Common myeloid progenitor, CD34-positive (primary cell): Measurements from ENCODE around the gene FLAD1.

Source experiments
- CTCF ChIA-PET: fragments of 350-600 bp; sonication (Branson Sonifier 250); formaldehyde crosslinking; loops from one replicate; lab custom pipeline; 2021; ENCODE audit warnings: antibody characterized with exemption; lab: Charles Lee
- POLR2A ChIA-PET: fragments of 350-600 bp; sonication (Branson Sonifier 250); formaldehyde crosslinking; loops from one replicate; lab custom pipeline; 2021; ENCODE audit warnings: antibody characterized with exemption; lab: Charles Lee
- DNase-seq, 3 donors: peaks; one replicate each; pipeline versions ENCODE4 v3.0.0 to v3.0.0-alpha.2; 2013
- H3K27ac ChIP-seq, 2 experiments: 1 replicate in 1 of 2; 2 replicates in 1 of 2; pipeline ENCODE4 v1.7.0; 2013; ENCODE audit warnings: inconsistent platforms in 2 of 2, low read length in 2 of 2, mild to moderate bottlenecking in 2 of 2, low read depth in 1 of 2, moderate library complexity in 1 of 2; ENCODE audit not compliant: severe bottlenecking in 2 of 2, insufficient read depth in 1 of 2, poor library complexity in 1 of 2
- H3K27me3 ChIP-seq, 5 experiments: replicated peaks in 2 of 5; 1 replicate in 3 of 5; 2 replicates in 2 of 5; pipeline versions ENCODE4 v1.6.1 to v1.7.0; 2013; ENCODE audit warnings: low read length in 4 of 5, mild to moderate bottlenecking in 2 of 5, moderate library complexity in 2 of 5, inconsistent platforms in 1 of 5; ENCODE audit not compliant: insufficient read depth in 5 of 5, control insufficient read depth in 4 of 5
- H3K36me3 ChIP-seq, 4 experiments: 1 replicate in 2 of 4; 2 replicates in 2 of 4; pipeline versions ENCODE4 v1.6.1 to v1.7.0; 2013; ENCODE audit warnings: low read length in 3 of 4, control low read depth in 1 of 4, mild to moderate bottlenecking in 1 of 4; ENCODE audit not compliant: control insufficient read depth in 4 of 4, insufficient read depth in 4 of 4
- H3K4me1 ChIP-seq, 4 experiments: 1 replicate in 3 of 4; 2 replicates in 1 of 4; pipeline versions ENCODE4 v1.6.1 to v1.7.1; 2013; ENCODE audit warnings: low read length in 3 of 4, mild to moderate bottlenecking in 3 of 4, control low read depth in 1 of 4, inconsistent platforms in 1 of 4, moderate library complexity in 1 of 4; ENCODE audit not compliant: control insufficient read depth in 4 of 4, insufficient read depth in 4 of 4; ENCODE audit errors: control extremely low read depth in 1 of 4
- H3K4me3 ChIP-seq, 7 experiments: 1 replicate in 4 of 7; 2 replicates in 3 of 7; pipeline versions ENCODE4 v1.5.1 to v1.7.0; 2013; ENCODE audit warnings: mild to moderate bottlenecking in 7 of 7, low read length in 6 of 7, moderate library complexity in 6 of 7, inconsistent platforms in 2 of 7, low read depth in 2 of 7, control low read depth in 1 of 7; ENCODE audit not compliant: insufficient read depth in 4 of 7, control insufficient read depth in 1 of 7; ENCODE audit errors: extremely low read depth in 1 of 7
- H3K9me3 ChIP-seq, 5 experiments: 1 replicate in 4 of 5; 2 replicates in 1 of 5; pipeline versions ENCODE4 v1.6.1 to v1.7.1; 2013; ENCODE audit warnings: low read length in 4 of 5, mild to moderate bottlenecking in 2 of 5, inconsistent platforms in 1 of 5, low read depth in 1 of 5, moderate library complexity in 1 of 5; ENCODE audit not compliant: control insufficient read depth in 4 of 5, insufficient read depth in 2 of 5; ENCODE audit errors: control extremely low read depth in 1 of 5
- WGBS: methylation state at CpG from one replicate; pipeline ENCODE4 v1.1.5; 2013; ENCODE audit not compliant: insufficient coverage; 5-methylcytosine and 5-hydroxymethylcytosine counted together

Gene FLAD1

GRCh38 chr1:154967331-154967950 lies 15.7 kb upstream of the FLAD1 start:
- Histone ChIP-seq H3K27ac (peak overlapping the region in 1 of 2 experiments; percentile 11), H3K27me3 (no peaks in the 10 kb centered on the region), H3K4me3 (no peak overlapping the region), H3K36me3 (peaks cover 6 to 54% (median 44%) of the 10 kb centered on the region in 4 experiments), H3K4me1 (peaks cover 4 to 45% (median 38%) of the 10 kb centered on the region in 4 experiments), H3K9me3 (no peaks in the 10 kb centered on the region)
- 95% methylated on average over 5 of the region's 5 CpGs for WGBS
- DNase-seq = no peak
- ChIA-PET CTCF (interaction anchor here (1.3 to 3.7 kb wide), 3 partner anchors 11 to 34 kb away, joined by 3 to 13 read pairs (median 6); partner anchors contain the start of genes PBXIP1 and PMVK), POLR2A (no interaction called here)

GRCh38 chr1:154968731-154969130 lies 14.4 kb upstream of the FLAD1 start:
- H3K4me3 ChIP-seq = no peak overlapping the region
- H3K27me3 ChIP-seq = no peaks in the 10 kb centered on the region
- no peak for DNase-seq
- H3K27ac ChIP-seq = peak overlapping the region in 1 of 2 experiments; percentile 52
- H3K4me1 ChIP-seq = peaks cover 0 to 44% (median 38%) of the 10 kb centered on the region in 4 experiments
- H3K36me3 ChIP-seq = peaks cover 6 to 46% (median 38%) of the 10 kb centered on the region in 4 experiments
- ChIA-PET POLR2A (interaction anchor here (1.8 kb wide), 1 partner anchor 8 kb away, joined by 4 read pairs; no protein-coding TSS in a partner anchor), CTCF (interaction anchor here (1.6 kb wide), 1 partner anchor 76 kb away, joined by 3 read pairs; no protein-coding TSS in a partner anchor)
- WGBS = no CpG with 5 or more reads among the region's 3 CpGs
- no peaks in the 10 kb centered on the region for H3K9me3 ChIP-seq

GRCh38 chr1:154969246-154969645 lies 13.9 kb upstream of the FLAD1 start:
- H3K27ac ChIP-seq = peak overlapping the region in 1 of 2 experiments; percentile 52
- H3K9me3 ChIP-seq = no peaks in the 10 kb centered on the region
- H3K36me3 ChIP-seq = peaks cover 6 to 41% (median 35%) of the 10 kb centered on the region in 4 experiments
- no peaks in the 10 kb centered on the region for H3K27me3 ChIP-seq
- no CpG with 5 or more reads among the region's 5 CpGs for WGBS
- POLR2A ChIA-PET = interaction anchor here (0.6 to 1.8 kb wide), 3 partner anchors 8 to 37 kb away, joined by 3 to 4 read pairs (median 4); partner anchors contain the start of gene PBXIP1
- H3K4me3 ChIP-seq = no peak overlapping the region
- peaks cover 0 to 46% (median 37%) of the 10 kb centered on the region in 4 experiments for H3K4me1 ChIP-seq
- DNase-seq = no peak
- CTCF ChIA-PET = interaction anchor here (1.6 to 20.2 kb wide), 4 partner anchors 8 to 76 kb away, joined by 3 to 320 read pairs (median 12); partner anchors contain the start of genes LENEP, PBXIP1, PYGO2 and ZBTB7B

GRCh38 chr1:154969860-154970452 lies 13.2 kb upstream of the FLAD1 start:
- H3K36me3 ChIP-seq = peaks cover 6 to 36% (median 31%) of the 10 kb centered on the region in 4 experiments
- H3K9me3 ChIP-seq = no peaks in the 10 kb centered on the region
- ChIA-PET POLR2A (interaction anchor here (1.4 to 1.8 kb wide), 2 partner anchors 9 to 14 kb away, joined by 4 read pairs; partner anchors contain the start of gene PBXIP1), CTCF (interaction anchor here (1.0 to 20.2 kb wide), 7 partner anchors 9 to 75 kb away, joined by 3 to 320 read pairs (median 7); partner anchors contain the start of genes LENEP, PBXIP1, PYGO2 and ZBTB7B)
- peaks cover under 1 to 47% (median 39%) of the 10 kb centered on the region in 4 experiments for H3K4me1 ChIP-seq
- peak overlapping the region in 2 of 7 experiments; percentile 48 to 71 for H3K4me3 ChIP-seq
- DNase-seq = no peak
- no peaks in the 10 kb centered on the region for H3K27me3 ChIP-seq
- WGBS = 31% methylated on average over 14 of the region's 22 CpGs
- peak overlapping the region in 1 of 2 experiments; percentile 77 for H3K27ac ChIP-seq

- H3K27ac ChIP-seq = peak within 1 kb of the TSS; percentile 46 to 77
- H3K36me3 ChIP-seq = peaks cover 4 to 29% (median 24%) of the 10 kb centered on the region in 4 experiments
- H3K27me3 ChIP-seq = no peaks in the 10 kb centered on the region
- POLR2A ChIA-PET = interaction anchor here (0.7 to 1.4 kb wide), 3 partner anchors 10 to 15 kb away, joined by 3 to 6 read pairs (median 4); partner anchors contain the start of genes FLAD1, PBXIP1 and PYGO2
- whole genome bisulfite sequencing = 18% methylated on average over 8 of the region's 15 CpGs
- H3K4me3 ChIP-seq = peak within 1 kb of the TSS in 4 of 7 experiments; percentile 33 to 71 (median 54)
- H3K9me3 ChIP-seq = no peaks in the 10 kb centered on the region
- CTCF ChIA-PET = interaction anchor here (1.0 to 20.2 kb wide), 9 partner anchors 10 to 82 kb away, joined by 3 to 320 read pairs (median 7); partner anchors contain the start of genes LENEP, PBXIP1, PYGO2 and ZBTB7B
- peaks cover 6 to 52% (median 45%) of the 10 kb centered on the region in 4 experiments for H3K4me1 ChIP-seq
- peak; percentile 69 to 87 (median 87) for DNase-seq
These were observed 12.4 kb upstream of the FLAD1 start, which contains the start of gene SHC1 for GRCh38 chr1:154970631-154971340. Gene SHC1 (minus strand): TSS chr1:154970747. CDS start chr1:154970526, 221 bp downstream.

- Histone ChIP-seq H3K27me3 (no peaks in the 10 kb centered on the region), H3K9me3 (no peaks in the 10 kb centered on the region), H3K4me3 (peak overlapping the region in 2 of 7 experiments; percentile 61 to 71), H3K4me1 (peaks cover 13 to 59% (median 51%) of the 10 kb centered on the region in 4 experiments), H3K27ac (peak overlapping the region; percentile 27 to 77), H3K36me3 (peaks cover 4 to 22% (median 18%) of the 10 kb centered on the region in 4 experiments)
- CTCF ChIA-PET = interaction anchor here (1.2 to 20.2 kb wide), 10 partner anchors 9 to 81 kb away, joined by 3 to 320 read pairs (median 6); partner anchors contain the start of genes LENEP, PBXIP1, PYGO2 and ZBTB7B
- WGBS = 62% methylated on average over 5 of the region's 10 CpGs
- DNase-seq = no peak
- POLR2A ChIA-PET = interaction anchor here (1.1 kb wide), 1 partner anchor 11 kb away, joined by 6 read pairs; the partner anchor contains the start of gene PYGO2
These were observed 11.7 kb upstream of the FLAD1 start for GRCh38 chr1:154971341-154971998.
